ENCODE results near the gene BRSK2.

BRSK2 gene

GRCh38 chr11:1480191-1480554 lies 90.4 kb downstream of the BRSK2 start (continued):
- TF ChIP-seq TSHZ2 (CRISPR knock-in tag; IDR thresholded peaks at IDR 0.05) = no peak
- TF ChIP-seq BACH2 (CRISPR knock-in tag; IDR thresholded peaks at IDR 0.05; ENCODE audit: borderline replicate concordance) = no peak
- no peak for TF ChIP-seq GLIS3 (CRISPR knock-in tag; IDR thresholded peaks at IDR 0.05)
- no peak for TF ChIP-seq SNAI2 (CRISPR knock-in tag; IDR thresholded peaks at IDR 0.05)
- no peak for TF ChIP-seq CSRNP3 (CRISPR knock-in tag; IDR thresholded peaks at IDR 0.05)
- no peak for TF ChIP-seq CSDC2 (CRISPR knock-in tag; IDR thresholded peaks at IDR 0.05)
- no peak for TF ChIP-seq POU6F1 (CRISPR knock-in tag; IDR thresholded peaks at IDR 0.05; ENCODE audit: borderline replicate concordance, low read depth)
- no peak for TF ChIP-seq ZNF565 (CRISPR knock-in tag; conservative IDR thresholded peaks at IDR 0.05; ENCODE audit: low read depth)
- TF ChIP-seq TCF4 (CRISPR knock-in tag; IDR thresholded peaks at IDR 0.05; ENCODE audit: borderline replicate concordance) = no peak

- TF ChIP-seq RARB (CRISPR knock-in tag; IDR thresholded peaks at IDR 0.05) = no peak
- TF ChIP-seq OSR1 (CRISPR knock-in tag; IDR thresholded peaks at IDR 0.05) = no peak
- TF ChIP-seq POU6F1 (CRISPR knock-in tag; IDR thresholded peaks at IDR 0.05; ENCODE audit: borderline replicate concordance, low read depth) = no peak
- no peak for TF ChIP-seq GLIS3 (CRISPR knock-in tag; IDR thresholded peaks at IDR 0.05)
- no peak for TF ChIP-seq ZNF8 (CRISPR knock-in tag; IDR thresholded peaks at IDR 0.05)
- TF ChIP-seq CSDC2 (CRISPR knock-in tag; IDR thresholded peaks at IDR 0.05) = no peak
- TF ChIP-seq ZNF565 (CRISPR knock-in tag; conservative IDR thresholded peaks at IDR 0.05; ENCODE audit: low read depth) = no peak
- no peak for TF ChIP-seq ESRRG (CRISPR knock-in tag; IDR thresholded peaks at IDR 0.05)
- TF ChIP-seq TOX (CRISPR knock-in tag; IDR thresholded peaks at IDR 0.05; ENCODE audit: borderline replicate concordance) = no peak
- TF ChIP-seq ZFP3 (CRISPR knock-in tag; IDR thresholded peaks at IDR 0.05) = no peak
- no peak for ATAC-seq
Observed at GRCh38 chr11:1480555-1481482, 91.1 kb downstream of the BRSK2 start.

GRCh38 chr11:1481483-1481825 lies 91.7 kb downstream of the BRSK2 start:
- TF ChIP-seq TSHZ2 (CRISPR knock-in tag; IDR thresholded peaks at IDR 0.05) (no peak), ZFP30 (CRISPR knock-in tag; IDR thresholded peaks at IDR 0.05) (no peak), PATZ1 (CRISPR knock-in tag; IDR thresholded peaks at IDR 0.05; ENCODE audit: borderline replicate concordance) (no peak), ISL1 (CRISPR knock-in tag; IDR thresholded peaks at IDR 0.05) (no peak), ZFP3 (CRISPR knock-in tag; IDR thresholded peaks at IDR 0.05) (no peak), OSR1 (CRISPR knock-in tag; IDR thresholded peaks at IDR 0.05) (no peak), SNAI2 (CRISPR knock-in tag; IDR thresholded peaks at IDR 0.05) (no peak), ZNF565 (CRISPR knock-in tag; conservative IDR thresholded peaks at IDR 0.05; ENCODE audit: low read depth) (no peak), ZC3H10 (CRISPR knock-in tag; IDR thresholded peaks at IDR 0.05) (no peak), PPARA (CRISPR knock-in tag; IDR thresholded peaks at IDR 0.05; ENCODE audit: borderline replicate concordance) (no peak), TOX (CRISPR knock-in tag; IDR thresholded peaks at IDR 0.05; ENCODE audit: borderline replicate concordance) (no peak), GLIS3 (CRISPR knock-in tag; IDR thresholded peaks at IDR 0.05) (no peak), ZNF8 (CRISPR knock-in tag; IDR thresholded peaks at IDR 0.05) (no peak), ARNTL (CRISPR knock-in tag; IDR thresholded peaks at IDR 0.05; ENCODE audit: borderline replicate concordance, low read depth) (no peak), CSRNP3 (CRISPR knock-in tag; IDR thresholded peaks at IDR 0.05) (no peak), CSDC2 (CRISPR knock-in tag; IDR thresholded peaks at IDR 0.05) (no peak), ZNF70 (CRISPR knock-in tag; IDR thresholded peaks at IDR 0.05) (no peak), TCF4 (CRISPR knock-in tag; IDR thresholded peaks at IDR 0.05; ENCODE audit: borderline replicate concordance) (no peak)
- ATAC-seq = no peak

Measured in SK-N-SH treated with all-trans-retinoic acid at 6 μM for 48 hours (cell line).